ENCODE measurements around the gene CBLN2.

Gene CBLN2

DNA sequence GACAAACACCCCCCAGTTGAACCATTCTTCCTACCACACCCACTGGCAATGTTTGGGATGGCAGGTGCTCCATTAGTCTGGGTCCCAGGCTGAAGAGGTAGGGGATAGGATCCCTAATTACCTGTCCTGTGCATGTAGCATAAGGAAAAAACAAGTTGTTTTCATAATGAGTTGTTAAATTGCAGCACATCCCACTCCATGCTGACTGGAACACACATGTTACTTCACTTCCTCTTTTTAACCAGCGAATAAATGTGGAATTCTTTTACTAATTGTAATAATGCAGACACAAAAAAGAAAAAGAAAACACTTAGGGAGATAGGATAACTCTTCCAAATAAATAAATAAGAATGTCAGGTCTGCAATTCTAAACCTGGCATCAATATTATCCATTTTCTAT lies 11.8 kb upstream of the CBLN2 start:
- TF ChIP-seq, protein P1, sequence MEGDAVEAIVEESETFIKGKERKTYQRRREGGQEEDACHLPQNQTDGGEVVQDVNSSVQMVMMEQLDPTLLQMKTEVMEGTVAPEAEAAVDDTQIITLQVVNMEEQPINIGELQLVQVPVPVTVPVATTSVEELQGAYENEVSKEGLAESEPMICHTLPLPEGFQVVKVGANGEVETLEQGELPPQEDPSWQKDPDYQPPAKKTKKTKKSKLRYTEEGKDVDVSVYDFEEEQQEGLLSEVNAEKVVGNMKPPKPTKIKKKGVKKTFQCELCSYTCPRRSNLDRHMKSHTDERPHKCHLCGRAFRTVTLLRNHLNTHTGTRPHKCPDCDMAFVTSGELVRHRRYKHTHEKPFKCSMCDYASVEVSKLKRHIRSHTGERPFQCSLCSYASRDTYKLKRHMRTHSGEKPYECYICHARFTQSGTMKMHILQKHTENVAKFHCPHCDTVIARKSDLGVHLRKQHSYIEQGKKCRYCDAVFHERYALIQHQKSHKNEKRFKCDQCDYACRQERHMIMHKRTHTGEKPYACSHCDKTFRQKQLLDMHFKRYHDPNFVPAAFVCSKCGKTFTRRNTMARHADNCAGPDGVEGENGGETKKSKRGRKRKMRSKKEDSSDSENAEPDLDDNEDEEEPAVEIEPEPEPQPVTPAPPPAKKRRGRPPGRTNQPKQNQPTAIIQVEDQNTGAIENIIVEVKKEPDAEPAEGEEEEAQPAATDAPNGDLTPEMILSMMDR (IDR thresholded peaks at IDR 0.05): no peak
- H3K36me3 Mint-ChIP-seq (ENCODE audit: low read depth): no peaks in the 10 kb centered on the region
- H3K4me3 Mint-ChIP-seq: no peak overlapping the region
- no peak for DNase-seq
- H3K27ac Mint-ChIP-seq: no peak overlapping the region
- no peaks in the 10 kb centered on the region for H3K9me3 Mint-ChIP-seq
- peaks cover 3% of the 10 kb centered on the region for H3K27me3 Mint-ChIP-seq (ENCODE audit: low read depth, poor library complexity)
- H3K4me1 Mint-ChIP-seq: peaks cover 8% of the 10 kb centered on the region

DNA sequence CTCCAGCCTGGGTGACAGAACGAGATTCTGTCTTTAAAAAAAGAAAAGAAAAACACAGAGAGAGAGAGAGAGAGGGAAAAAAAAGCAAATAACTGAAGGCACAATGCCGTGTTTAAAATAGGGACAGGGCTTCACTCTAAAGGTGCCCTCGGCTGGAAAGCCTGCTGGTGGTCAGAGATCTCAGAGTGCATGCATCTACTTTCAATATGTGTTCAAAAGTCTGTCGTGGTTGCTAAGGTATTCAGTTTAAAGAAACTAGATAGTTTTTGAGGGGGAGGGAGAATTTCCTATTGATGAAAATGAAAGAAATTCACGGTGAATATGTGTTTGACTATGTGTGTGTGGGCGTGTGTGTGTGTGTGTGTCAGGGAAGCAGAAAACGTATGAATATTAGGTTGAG lies 11.0 kb upstream of the CBLN2 start:
- Mint-ChIP-seq H3K27me3 (ENCODE audit: low read depth, poor library complexity) (peaks cover 7% of the 10 kb centered on the region), H3K36me3 (ENCODE audit: low read depth) (no peaks in the 10 kb centered on the region), H3K4me3 (no peak overlapping the region), H3K9me3 (no peaks in the 10 kb centered on the region), H3K27ac (no peak overlapping the region), H3K4me1 (peaks cover 8% of the 10 kb centered on the region)
- DNase-seq: no peak
- TF ChIP-seq, protein P1 (IDR thresholded peaks at IDR 0.05): no peak

DNA sequence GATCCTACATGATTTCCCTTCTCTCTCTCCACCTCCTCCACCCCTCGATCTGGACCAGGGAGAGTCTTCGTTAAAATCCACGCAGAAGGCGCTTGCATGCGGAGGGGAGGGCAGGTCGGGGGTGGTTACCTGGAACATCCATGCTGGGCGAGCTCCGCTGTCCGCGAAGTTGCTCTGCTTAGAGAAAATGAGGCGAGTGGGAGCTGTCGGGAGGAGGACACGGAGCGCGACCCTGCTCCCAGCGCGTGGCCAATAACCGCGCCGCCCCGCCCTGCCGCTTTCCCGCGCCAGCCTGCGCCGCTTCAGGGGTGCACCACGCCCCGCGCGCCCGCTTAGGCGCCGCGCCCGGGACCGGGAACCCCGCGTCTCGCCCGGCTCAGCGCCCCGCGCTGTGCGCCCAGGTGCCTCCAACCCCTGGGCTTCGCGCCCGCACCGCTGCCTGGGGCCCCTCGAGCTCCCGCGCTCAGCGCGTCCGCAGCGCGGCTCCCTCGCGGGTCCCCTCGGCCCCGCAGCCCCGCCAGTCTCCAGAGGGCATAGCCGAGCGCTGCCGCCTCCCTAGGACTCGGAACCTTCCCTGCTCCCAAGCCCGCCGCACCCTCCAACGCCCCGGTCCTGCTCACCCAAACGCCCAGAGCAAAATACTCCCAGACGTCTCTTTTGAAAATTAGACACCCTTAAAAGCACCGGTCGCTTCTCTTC lies 636 bp downstream of the CBLN2 start:
- Mint-ChIP-seq H3K27me3 (ENCODE audit: low read depth, poor library complexity) (peaks cover 96% of the 10 kb centered on the region), H3K4me1 (peaks cover 19% of the 10 kb centered on the region), H3K4me3 (peak overlapping the region; percentile 84), H3K27ac (no peak overlapping the region), H3K9me3 (no peaks in the 10 kb centered on the region), H3K36me3 (ENCODE audit: low read depth) (no peaks in the 10 kb centered on the region)
- DNase-seq: peak; percentile 53
- TF ChIP-seq, protein P1 (IDR thresholded peaks at IDR 0.05): no peak

DNA sequence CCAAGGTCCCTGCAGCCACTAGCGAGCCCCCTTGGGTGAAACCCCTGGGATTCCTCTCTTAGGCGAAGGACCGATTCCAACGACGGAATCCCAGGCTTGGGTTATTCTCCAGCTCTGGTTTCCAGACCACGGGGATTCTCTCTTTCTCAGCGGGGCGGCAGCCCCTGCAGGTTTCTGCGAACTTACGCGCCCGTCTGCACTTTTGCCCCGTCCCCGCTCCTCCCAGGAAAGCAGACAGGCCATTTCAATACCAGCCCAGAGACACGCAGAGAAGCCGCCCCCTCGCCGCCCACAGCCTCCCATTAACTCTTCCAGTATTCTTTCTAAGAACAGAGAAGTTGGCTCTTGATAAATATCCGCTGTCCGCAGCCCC lies 1.2 kb downstream of the CBLN2 start:
- Mint-ChIP-seq H3K27ac (no peak overlapping the region), H3K9me3 (no peaks in the 10 kb centered on the region), H3K4me1 (peaks cover 19% of the 10 kb centered on the region), H3K36me3 (ENCODE audit: low read depth) (no peaks in the 10 kb centered on the region), H3K4me3 (peak overlapping the region; percentile 84), H3K27me3 (ENCODE audit: low read depth, poor library complexity) (peaks cover 94% of the 10 kb centered on the region)
- DNase-seq: peak; percentile 38
- TF ChIP-seq, protein P1 (IDR thresholded peaks at IDR 0.05): no peak

DNA sequence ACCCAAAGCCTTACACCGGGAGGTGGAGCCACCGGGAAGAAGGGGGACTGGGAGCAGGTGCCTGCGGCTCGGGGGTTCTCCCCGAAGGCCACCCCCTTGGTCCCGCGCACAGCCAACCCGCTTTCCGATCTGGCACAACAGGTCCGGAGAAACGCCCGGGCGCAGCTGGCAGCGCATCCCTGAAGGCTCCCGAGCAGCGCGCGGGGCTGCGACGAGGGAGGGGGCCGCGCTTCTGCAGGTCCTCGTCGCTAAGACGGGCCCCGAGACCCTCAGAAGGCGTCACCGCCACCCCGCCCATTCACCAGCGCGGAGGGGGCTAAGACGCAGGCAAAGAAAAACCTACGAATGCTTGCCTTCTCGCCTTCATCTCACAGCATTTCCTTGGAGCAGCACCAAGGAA lies 1.8 kb downstream of the CBLN2 start:
- TF ChIP-seq, protein P1 (IDR thresholded peaks at IDR 0.05): no peak
- Mint-ChIP-seq H3K36me3 (ENCODE audit: low read depth) (no peaks in the 10 kb centered on the region), H3K4me1 (peaks cover 19% of the 10 kb centered on the region), H3K9me3 (no peaks in the 10 kb centered on the region), H3K27ac (no peak overlapping the region), H3K27me3 (ENCODE audit: low read depth, poor library complexity) (peaks cover 97% of the 10 kb centered on the region), H3K4me3 (peak overlapping the region; percentile 84)
- DNase-seq: peak; percentile 41

DNA sequence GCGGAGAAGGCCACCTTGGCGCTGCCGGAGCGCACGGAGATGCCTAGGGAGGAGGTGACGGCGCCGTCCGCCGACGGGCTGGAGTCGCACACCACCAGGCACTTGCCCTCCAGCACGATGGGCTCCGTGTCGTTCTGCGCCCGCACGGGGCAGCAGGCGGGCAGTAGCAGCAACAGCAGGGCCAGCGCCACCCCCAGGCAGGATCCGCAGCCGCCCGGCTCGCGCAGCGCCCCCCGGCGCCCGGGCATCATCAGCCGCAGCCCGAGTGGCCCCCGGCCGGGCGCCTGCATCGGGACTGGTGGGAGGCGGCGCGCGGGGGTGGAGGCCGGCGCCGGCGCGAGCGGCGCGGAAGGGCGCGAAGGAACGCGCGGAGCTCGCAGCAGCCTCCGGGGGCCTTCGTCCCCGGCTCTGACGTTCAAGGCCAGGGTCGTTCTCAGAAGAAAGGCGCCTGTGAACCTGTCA lies 2.2 kb downstream of the CBLN2 start:
- Mint-ChIP-seq H3K9me3 (no peaks in the 10 kb centered on the region), H3K4me3 (peak overlapping the region; percentile 78), H3K4me1 (peaks cover 19% of the 10 kb centered on the region), H3K27me3 (ENCODE audit: low read depth, poor library complexity) (peaks cover 97% of the 10 kb centered on the region), H3K27ac (no peak overlapping the region), H3K36me3 (ENCODE audit: low read depth) (no peaks in the 10 kb centered on the region)
- TF ChIP-seq, protein P1 (IDR thresholded peaks at IDR 0.05): no peak
- DNase-seq: peak; percentile 53

Data from nephron progenitor cell (in vitro differentiated cells).